HG03025 (cell line): Measurements from ENCODE around the gene AMPH.
A peak's percentile ranks its signal among the peaks of the same experiment; 100 is the strongest.
"Not testable (repeated sequence)": the region's sequence is repeated elsewhere in the genome, so short reads cannot be mapped to it uniquely, and the experiment has no call there.

Experiments used
- ATAC-seq: cut with Tn5 transposase; IDR thresholded peaks from one replicate; pipeline ENCODE4 v1.9.1; 2021; ENCODE audit warnings: mild to moderate bottlenecking, moderate library complexity; ENCODE audit not compliant: unreplicated experiment, low FRiP score

Gene AMPH

GRCh38 chr7:38411404-38411803 lies 219.8 kb downstream of the AMPH start:
- ATAC-seq = no peak

- no peak for ATAC-seq
Measured at GRCh38 chr7:38410056-38410455, 221.1 kb downstream of the AMPH start.

- no peak for ATAC-seq
Measured at GRCh38 chr7:38409531-38409930, 221.6 kb downstream of the AMPH start.

- ATAC-seq = no peak
Measured at GRCh38 chr7:38398725-38399321, 232.3 kb downstream of the AMPH start.

GRCh38 chr7:38396852-38397251 lies 234.3 kb downstream of the AMPH start:
- no peak for ATAC-seq

GRCh38 chr7:38395921-38396552 lies 235.1 kb downstream of the AMPH start:
- ATAC-seq = not testable (repeated sequence)

- no peak for ATAC-seq
Measured at GRCh38 chr7:38394660-38395059, 236.5 kb downstream of the AMPH start.

- ATAC-seq = peak; percentile 82
Measured at GRCh38 chr7:38393874-38394273, 237.3 kb downstream of the AMPH start.

GRCh38 chr7:38391751-38392150 lies 239.4 kb downstream of the AMPH start:
- no peak for ATAC-seq

GRCh38 chr7:38385682-38386081 lies 245.5 kb downstream of the AMPH start:
- ATAC-seq = no peak

- no peak for ATAC-seq
Measured at GRCh38 chr7:38383281-38383680, 247.9 kb downstream of the AMPH start.

GRCh38 chr7:38382684-38383083 lies 248.5 kb downstream of the AMPH start:
- ATAC-seq = no peak

- ATAC-seq = no peak
Measured at GRCh38 chr7:38375453-38375852, 255.7 kb downstream of the AMPH start.

GRCh38 chr7:38374507-38374906 lies 256.7 kb downstream of the AMPH start:
- ATAC-seq = no peak

- no peak for ATAC-seq
Measured at GRCh38 chr7:38373155-38373554, 258.0 kb downstream of the AMPH start.

GRCh38 chr7:38372290-38372689 lies 258.9 kb downstream of the AMPH start:
- no peak for ATAC-seq

GRCh38 chr7:38369816-38370493 lies 261.2 kb downstream of the AMPH start:
- peak; percentile 65 for ATAC-seq

- peak; percentile 44 for ATAC-seq
Measured at GRCh38 chr7:38368191-38368605, 263.0 kb downstream of the AMPH start.

- ATAC-seq = peak; percentile 68
Measured at GRCh38 chr7:38367301-38367890, 263.8 kb downstream of the AMPH start.

- ATAC-seq = not testable (repeated sequence)
Measured at GRCh38 chr7:38363379-38363778, 267.8 kb downstream of the AMPH start.

- peak; percentile 34 for ATAC-seq
Measured at GRCh38 chr7:38362611-38363237, 268.4 kb downstream of the AMPH start.
